ENCODE data around the gene FBXO40. TPM values are rescaled to one million over a fixed set of nuclear protein-coding genes. Genes with fewer than 3 reads are reported as not detected.

Gene FBXO40
- total and polyA plus RNA-seq, 9 of the 15 experiments (the other 6 are each of a cell fraction or from before 2014, with no cell fraction given), result 0.01 to 0.05 (median 0.04) TPM; not detected in 3

DNA sequence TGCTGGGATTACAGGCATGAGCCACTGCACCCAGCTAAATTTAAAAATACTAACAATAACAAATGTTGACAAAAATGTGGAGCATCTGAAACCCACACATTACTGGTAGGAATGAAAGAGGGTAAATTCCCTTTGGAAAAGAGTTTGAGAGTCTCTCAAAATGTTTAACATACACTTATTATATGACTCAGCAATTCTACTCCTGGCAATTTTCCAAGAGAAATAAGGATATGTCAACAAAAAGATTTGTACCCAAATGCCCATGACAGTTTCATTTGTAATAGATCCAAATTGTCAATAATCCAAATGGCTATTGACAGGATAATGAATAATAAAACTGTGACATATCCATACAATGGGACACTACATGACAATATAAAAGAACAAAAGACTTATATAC, 58.5 kb downstream of the FBXO40 start (continued):
- TF ChIP-seq, protein P1, sequence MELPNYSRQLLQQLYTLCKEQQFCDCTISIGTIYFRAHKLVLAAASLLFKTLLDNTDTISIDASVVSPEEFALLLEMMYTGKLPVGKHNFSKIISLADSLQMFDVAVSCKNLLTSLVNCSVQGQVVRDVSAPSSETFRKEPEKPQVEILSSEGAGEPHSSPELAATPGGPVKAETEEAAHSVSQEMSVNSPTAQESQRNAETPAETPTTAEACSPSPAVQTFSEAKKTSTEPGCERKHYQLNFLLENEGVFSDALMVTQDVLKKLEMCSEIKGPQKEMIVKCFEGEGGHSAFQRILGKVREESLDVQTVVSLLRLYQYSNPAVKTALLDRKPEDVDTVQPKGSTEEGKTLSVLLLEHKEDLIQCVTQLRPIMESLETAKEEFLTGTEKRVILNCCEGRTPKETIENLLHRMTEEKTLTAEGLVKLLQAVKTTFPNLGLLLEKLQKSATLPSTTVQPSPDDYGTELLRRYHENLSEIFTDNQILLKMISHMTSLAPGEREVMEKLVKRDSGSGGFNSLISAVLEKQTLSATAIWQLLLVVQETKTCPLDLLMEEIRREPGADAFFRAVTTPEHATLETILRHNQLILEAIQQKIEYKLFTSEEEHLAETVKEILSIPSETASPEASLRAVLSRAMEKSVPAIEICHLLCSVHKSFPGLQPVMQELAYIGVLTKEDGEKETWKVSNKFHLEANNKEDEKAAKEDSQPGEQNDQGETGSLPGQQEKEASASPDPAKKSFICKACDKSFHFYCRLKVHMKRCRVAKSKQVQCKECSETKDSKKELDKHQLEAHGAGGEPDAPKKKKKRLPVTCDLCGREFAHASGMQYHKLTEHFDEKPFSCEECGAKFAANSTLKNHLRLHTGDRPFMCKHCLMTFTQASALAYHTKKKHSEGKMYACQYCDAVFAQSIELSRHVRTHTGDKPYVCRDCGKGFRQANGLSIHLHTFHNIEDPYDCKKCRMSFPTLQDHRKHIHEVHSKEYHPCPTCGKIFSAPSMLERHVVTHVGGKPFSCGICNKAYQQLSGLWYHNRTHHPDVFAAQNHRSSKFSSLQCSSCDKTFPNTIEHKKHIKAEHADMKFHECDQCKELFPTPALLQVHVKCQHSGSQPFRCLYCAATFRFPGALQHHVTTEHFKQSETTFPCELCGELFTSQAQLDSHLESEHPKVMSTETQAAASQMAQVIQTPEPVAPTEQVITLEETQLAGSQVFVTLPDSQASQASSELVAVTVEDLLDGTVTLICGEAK (IDR thresholded peaks at IDR 0.05), result no peak
- TF ChIP-seq, protein P1 (CRISPR knock-in tag; IDR thresholded peaks at IDR 0.05), result no peak
- TF ChIP-seq, protein P2, sequence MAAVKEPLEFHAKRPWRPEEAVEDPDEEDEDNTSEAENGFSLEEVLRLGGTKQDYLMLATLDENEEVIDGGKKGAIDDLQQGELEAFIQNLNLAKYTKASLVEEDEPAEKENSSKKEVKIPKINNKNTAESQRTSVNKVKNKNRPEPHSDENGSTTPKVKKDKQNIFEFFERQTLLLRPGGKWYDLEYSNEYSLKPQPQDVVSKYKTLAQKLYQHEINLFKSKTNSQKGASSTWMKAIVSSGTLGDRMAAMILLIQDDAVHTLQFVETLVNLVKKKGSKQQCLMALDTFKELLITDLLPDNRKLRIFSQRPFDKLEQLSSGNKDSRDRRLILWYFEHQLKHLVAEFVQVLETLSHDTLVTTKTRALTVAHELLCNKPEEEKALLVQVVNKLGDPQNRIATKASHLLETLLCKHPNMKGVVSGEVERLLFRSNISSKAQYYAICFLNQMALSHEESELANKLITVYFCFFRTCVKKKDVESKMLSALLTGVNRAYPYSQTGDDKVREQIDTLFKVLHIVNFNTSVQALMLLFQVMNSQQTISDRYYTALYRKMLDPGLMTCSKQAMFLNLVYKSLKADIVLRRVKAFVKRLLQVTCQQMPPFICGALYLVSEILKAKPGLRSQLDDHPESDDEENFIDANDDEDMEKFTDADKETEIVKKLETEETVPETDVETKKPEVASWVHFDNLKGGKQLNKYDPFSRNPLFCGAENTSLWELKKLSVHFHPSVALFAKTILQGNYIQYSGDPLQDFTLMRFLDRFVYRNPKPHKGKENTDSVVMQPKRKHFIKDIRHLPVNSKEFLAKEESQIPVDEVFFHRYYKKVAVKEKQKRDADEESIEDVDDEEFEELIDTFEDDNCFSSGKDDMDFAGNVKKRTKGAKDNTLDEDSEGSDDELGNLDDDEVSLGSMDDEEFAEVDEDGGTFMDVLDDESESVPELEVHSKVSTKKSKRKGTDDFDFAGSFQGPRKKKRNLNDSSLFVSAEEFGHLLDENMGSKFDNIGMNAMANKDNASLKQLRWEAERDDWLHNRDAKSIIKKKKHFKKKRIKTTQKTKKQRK (IDR thresholded peaks at IDR 0.05; ENCODE audit: borderline replicate concordance, low read depth, low read length), result no peak
- peak; percentile 93 for TF ChIP-seq C11orf30 (IDR thresholded peaks at IDR 0.05; ENCODE audit: low read depth)
- no peak for TF ChIP-seq XRCC5 (IDR thresholded peaks at IDR 0.05; ENCODE audit: low read depth, low read length)
- TF ChIP-seq, protein P3, sequence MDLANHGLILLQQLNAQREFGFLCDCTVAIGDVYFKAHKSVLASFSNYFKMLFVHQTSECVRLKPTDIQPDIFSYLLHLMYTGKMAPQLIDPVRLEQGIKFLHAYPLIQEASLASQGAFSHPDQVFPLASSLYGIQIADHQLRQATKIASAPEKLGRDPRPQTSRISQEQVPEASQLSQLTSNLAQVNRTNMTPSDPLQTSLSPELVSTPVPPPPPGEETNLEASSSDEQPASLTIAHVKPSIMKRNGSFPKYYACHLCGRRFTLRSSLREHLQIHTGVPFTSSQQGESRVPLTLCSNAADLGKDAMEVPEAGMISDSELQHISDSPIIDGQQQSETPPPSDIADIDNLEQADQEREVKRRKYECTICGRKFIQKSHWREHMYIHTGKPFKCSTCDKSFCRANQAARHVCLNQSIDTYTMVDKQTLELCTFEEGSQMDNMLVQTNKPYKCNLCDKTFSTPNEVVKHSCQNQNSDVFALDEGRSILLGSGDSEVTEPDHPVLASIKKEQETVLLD (IDR thresholded peaks at IDR 0.05), result no peak
- TF ChIP-seq, protein P4, sequence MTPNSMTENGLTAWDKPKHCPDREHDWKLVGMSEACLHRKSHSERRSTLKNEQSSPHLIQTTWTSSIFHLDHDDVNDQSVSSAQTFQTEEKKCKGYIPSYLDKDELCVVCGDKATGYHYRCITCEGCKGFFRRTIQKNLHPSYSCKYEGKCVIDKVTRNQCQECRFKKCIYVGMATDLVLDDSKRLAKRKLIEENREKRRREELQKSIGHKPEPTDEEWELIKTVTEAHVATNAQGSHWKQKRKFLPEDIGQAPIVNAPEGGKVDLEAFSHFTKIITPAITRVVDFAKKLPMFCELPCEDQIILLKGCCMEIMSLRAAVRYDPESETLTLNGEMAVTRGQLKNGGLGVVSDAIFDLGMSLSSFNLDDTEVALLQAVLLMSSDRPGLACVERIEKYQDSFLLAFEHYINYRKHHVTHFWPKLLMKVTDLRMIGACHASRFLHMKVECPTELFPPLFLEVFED (CRISPR knock-in tag; conservative IDR thresholded peaks at IDR 0.05), result no peak
- TF ChIP-seq CREM (IDR thresholded peaks at IDR 0.05; ENCODE audit: low read depth), result no peak
- TF ChIP-seq PRPF4 (IDR thresholded peaks at IDR 0.05; ENCODE audit: insufficient read depth, low read depth, low read length, poor library complexity, severe bottlenecking), result no peak
- no peak for TF ChIP-seq SP2 (IDR thresholded peaks at IDR 0.05; ENCODE audit: extremely low read depth, low read depth, low read length, poor library complexity, severe bottlenecking)
- TF ChIP-seq NFE2L1 (tag; IDR thresholded peaks at IDR 0.05; ENCODE audit: borderline replicate concordance, low read depth), result peak; percentile 76
- TF ChIP-seq MAFK (IDR thresholded peaks at IDR 0.05; ENCODE audit: low read length), result peak; percentile 91
- peak; percentile 92 for TF ChIP-seq MAFF (IDR thresholded peaks at IDR 0.05; ENCODE audit: low read length)
